PC-9 (cell line): Measurements from ENCODE around the gene TMEM176A.

Experiments used
- EZH2 ChIP-seq: fragments of 200-600 bp; sonication (generic); IDR thresholded peaks from 2 replicates; pipeline ENCODE4 v1.8.0; 2017; ENCODE audit warnings: antibody characterized with exemption, low read depth
- TF ChIP-seq, protein P1 (sequence below): fragments of 200-600 bp; sonication (generic); conservative IDR thresholded peaks from 2 replicates; pipeline ENCODE4 v1.6.1; 2017; ENCODE audit warnings: mixed run types, antibody characterized with exemption, mild to moderate bottlenecking, moderate library complexity

DNA sequence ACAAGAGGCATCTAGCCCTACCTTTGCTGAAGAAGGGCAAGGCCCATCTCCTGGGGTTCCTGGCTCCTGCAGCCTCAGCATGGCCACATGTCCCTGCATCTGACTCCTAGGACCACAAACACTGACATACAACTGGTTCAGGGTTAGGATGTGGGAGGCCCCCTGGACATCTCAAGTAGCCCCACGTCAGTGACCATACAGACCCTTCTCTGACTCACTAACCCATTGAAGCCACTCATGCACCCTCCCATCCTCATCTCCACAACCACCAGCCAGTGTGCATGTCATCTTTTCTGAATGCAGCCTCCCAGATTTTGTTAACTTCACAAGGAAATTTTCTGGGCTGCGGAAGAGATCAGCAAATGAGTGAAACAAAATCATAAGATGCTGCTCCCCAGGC is 18.6 kb upstream of the TMEM176A start:
- TF ChIP-seq, protein P1, sequence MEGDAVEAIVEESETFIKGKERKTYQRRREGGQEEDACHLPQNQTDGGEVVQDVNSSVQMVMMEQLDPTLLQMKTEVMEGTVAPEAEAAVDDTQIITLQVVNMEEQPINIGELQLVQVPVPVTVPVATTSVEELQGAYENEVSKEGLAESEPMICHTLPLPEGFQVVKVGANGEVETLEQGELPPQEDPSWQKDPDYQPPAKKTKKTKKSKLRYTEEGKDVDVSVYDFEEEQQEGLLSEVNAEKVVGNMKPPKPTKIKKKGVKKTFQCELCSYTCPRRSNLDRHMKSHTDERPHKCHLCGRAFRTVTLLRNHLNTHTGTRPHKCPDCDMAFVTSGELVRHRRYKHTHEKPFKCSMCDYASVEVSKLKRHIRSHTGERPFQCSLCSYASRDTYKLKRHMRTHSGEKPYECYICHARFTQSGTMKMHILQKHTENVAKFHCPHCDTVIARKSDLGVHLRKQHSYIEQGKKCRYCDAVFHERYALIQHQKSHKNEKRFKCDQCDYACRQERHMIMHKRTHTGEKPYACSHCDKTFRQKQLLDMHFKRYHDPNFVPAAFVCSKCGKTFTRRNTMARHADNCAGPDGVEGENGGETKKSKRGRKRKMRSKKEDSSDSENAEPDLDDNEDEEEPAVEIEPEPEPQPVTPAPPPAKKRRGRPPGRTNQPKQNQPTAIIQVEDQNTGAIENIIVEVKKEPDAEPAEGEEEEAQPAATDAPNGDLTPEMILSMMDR = no peak
- TF ChIP-seq EZH2 = no peak
